ENCODE results near the gene ACOX2. TPM values are rescaled to one million over a fixed set of nuclear protein-coding genes. Genes with fewer than 3 reads are reported as not detected.

The ACOX2 gene
- total RNA-seq, 2 donors from 2014 or later, result not detected

- Mint-ChIP-seq H3K4me1 (ENCODE audit: low read depth in 2 of 2) (peaks cover 29 to 42% of the 10 kb centered on the region in 2 donors), H3K36me3 (no peaks in the 10 kb centered on the region), H3K27me3 (peaks cover 8 to 10% of the 10 kb centered on the region in 2 donors), H3K4me3 (no peak overlapping the region), H3K9me3 (no peaks in the 10 kb centered on the region), H3K27ac (no peak overlapping the region)
- ATAC-seq, result no peak
- no peak for DNase-seq (ENCODE audit: low spot score)
Observed at GRCh38 chr3:58474967-58475578, 61.9 kb downstream of the ACOX2 start.

DNA sequence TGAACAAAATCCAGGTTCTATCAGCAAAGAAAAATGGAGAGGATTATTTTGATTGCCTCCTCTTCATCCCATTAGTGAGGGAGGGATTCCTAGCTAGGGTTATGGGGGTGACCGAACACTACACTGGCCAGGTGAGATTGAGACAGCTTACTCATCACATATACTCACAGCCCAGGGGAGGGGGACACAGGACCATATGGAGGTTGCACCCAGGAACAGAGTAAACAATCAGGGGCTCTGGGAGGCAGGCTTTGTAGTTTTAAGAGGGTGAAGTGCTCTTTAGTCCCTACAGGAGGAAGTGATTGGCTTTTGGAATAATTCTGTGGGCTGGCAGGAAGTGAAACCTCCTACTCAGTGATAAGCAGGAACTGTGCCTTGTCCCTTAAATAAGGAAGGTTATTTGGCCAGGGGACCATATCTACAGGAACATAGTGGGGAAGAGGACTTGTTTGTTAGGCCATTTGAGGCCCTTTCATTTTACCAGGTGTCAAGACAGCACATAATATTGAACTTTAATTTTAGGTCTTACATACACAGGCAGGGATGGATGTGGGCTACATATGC is 62.6 kb downstream of the ACOX2 start:
- DNase-seq (ENCODE audit: low spot score), result no peak
- Mint-ChIP-seq H3K4me1 (ENCODE audit: low read depth in 2 of 2) (peaks cover 32 to 45% of the 10 kb centered on the region in 2 donors), H3K27ac (no peak overlapping the region), H3K9me3 (no peaks in the 10 kb centered on the region), H3K36me3 (no peaks in the 10 kb centered on the region), H3K27me3 (peaks cover 8 to 10% of the 10 kb centered on the region in 2 donors), H3K4me3 (no peak overlapping the region)
- no peak for ATAC-seq

GRCh38 chr3:58473275-58473674 is 63.7 kb downstream of the ACOX2 start:
- no peaks in the 10 kb centered on the region for H3K9me3 Mint-ChIP-seq
- DNase-seq (ENCODE audit: low spot score) (no peak), ATAC-seq (no peak)
- H3K4me3 Mint-ChIP-seq, result no peak overlapping the region
- H3K4me1 Mint-ChIP-seq (ENCODE audit: low read depth in 2 of 2), result peaks cover 32 to 45% of the 10 kb centered on the region in 2 donors
- H3K27me3 Mint-ChIP-seq, result peaks cover 8 to 10% of the 10 kb centered on the region in 2 donors
- no peaks in the 10 kb centered on the region for H3K36me3 Mint-ChIP-seq
- H3K27ac Mint-ChIP-seq, result no peak overlapping the region

DNA sequence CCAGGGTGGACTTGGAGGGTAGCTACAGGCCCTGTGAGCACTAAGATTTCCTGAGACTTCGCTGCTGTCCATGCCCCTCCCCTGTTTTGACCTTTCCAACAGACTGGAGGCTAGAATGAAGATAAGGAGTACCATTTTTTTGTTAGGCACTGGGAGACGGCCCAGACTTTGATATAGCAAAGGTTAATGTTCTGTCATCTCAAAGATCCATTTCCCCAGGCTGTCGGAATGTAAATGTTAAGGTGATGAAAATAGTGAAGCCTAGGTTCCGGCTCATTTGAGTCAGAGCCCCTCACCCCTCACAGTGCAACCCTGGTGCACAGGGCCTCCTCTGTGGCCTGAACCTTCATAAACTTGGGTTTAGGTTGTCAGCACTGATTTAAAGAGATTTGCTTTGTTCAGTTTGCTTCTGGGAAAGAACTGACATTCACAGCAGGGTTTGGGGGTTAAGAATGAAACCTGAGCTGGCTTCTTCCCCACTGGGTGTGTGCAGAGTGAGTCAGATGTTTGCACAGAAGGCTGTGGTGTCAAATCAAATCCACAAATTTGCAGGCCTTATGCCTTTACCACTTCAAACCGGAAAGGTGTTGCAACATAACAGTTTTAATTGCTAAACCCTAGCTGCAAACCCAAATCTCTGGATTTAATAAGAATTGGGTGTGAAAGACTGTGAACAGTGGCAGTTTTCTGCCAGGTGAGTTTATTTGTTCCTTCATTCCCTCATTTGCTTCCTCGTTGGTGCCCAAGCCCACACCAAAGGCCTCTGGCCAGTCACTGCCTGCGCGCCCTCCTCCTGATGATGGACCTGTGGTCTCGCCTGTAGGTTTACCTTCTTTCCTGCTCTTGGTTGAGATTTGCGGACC is 65.7 kb downstream of the ACOX2 start:
- Mint-ChIP-seq H3K9me3 (no peaks in the 10 kb centered on the region), H3K27ac (peak overlapping the region; percentile 10 to 70), H3K27me3 (peaks cover 5 to 8% of the 10 kb centered on the region in 2 donors), H3K36me3 (no peaks in the 10 kb centered on the region), H3K4me3 (peak overlapping the region; percentile 62), H3K4me1 (ENCODE audit: low read depth in 2 of 2) (peaks cover 32 to 45% of the 10 kb centered on the region in 2 donors)
- DNase-seq (ENCODE audit: low spot score) (peak; percentile 87), ATAC-seq (peak; percentile 99)

DNA sequence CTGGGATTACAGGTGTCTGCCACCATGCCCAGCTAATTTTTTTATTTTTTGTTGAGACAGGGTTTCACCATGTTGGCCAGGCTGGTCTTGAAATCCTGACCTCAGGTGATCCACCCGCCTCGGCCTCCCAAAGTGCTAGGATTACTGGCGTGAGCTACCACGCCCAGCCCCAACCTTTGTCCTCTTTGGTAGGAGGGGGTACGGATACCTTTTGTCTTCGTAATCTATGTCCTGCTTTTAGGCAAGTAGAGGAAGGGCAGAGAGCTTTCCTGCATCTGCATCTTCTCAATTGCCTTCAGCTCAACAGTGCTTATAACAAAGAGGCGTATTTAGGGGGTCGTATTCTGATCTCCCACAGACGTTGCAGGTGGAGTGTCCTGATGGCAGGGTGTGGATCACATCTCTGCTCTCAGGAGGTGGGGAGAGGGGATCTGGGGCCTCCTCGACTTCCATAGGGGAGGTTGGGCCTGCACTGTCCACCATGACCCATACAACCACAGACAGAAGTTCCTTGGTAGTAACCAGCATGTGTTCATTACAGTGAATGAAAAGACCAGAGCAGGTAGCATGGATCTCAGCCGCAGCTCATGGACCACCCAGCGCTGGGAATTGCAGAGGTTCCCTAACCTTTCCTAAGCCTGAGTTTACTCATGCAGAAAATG is 66.5 kb downstream of the ACOX2 start:
- H3K27ac Mint-ChIP-seq, result peak overlapping the region; percentile 10 to 70
- H3K9me3 Mint-ChIP-seq, result no peaks in the 10 kb centered on the region
- H3K4me3 Mint-ChIP-seq, result peak overlapping the region; percentile 62
- no peaks in the 10 kb centered on the region for H3K36me3 Mint-ChIP-seq
- peaks cover 5 to 8% of the 10 kb centered on the region in 2 donors for H3K27me3 Mint-ChIP-seq
- ATAC-seq (no peak), DNase-seq (ENCODE audit: low spot score) (no peak)
- peaks cover 32 to 45% of the 10 kb centered on the region in 2 donors for H3K4me1 Mint-ChIP-seq (ENCODE audit: low read depth in 2 of 2)

- H3K4me1 Mint-ChIP-seq (ENCODE audit: low read depth in 2 of 2), result peaks cover 27 to 35% of the 10 kb centered on the region in 2 donors
Observed at GRCh38 chr3:58469096-58469495, 67.9 kb downstream of the ACOX2 start.

DNA sequence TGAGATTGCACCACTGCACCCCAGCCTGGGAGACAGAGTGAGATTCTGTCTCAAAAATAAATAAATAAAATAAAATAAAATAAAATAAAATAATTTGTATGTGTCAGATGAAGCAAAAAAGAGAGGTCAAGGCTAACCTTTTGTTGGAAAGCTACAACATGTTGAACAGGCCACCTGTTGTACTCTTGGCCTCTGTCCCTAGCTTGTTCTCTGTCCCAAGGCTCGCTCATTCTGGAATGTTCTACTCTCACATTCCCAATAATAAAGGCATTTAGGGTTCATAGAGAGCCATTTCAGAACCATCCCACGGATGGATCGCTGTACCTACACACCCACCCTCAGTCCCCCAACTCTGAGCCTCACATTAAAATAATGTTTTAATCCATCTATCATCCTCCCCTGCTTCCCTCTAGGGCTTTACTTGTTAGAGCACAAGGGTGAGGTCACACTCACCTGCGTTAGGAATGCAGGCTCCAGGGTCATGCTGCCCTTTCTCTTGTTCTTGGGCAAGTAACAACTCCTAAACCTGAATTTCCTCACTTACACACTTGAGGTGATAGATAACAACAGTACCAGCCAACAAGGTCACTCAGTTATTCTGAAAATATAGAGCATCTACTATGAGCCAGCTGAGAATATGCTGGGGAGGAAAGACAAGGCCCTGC is 70.0 kb downstream of the ACOX2 start:
- Mint-ChIP-seq H3K27me3 (no peaks in the 10 kb centered on the region), H3K27ac (no peak overlapping the region), H3K4me3 (no peak overlapping the region), H3K9me3 (no peaks in the 10 kb centered on the region), H3K4me1 (ENCODE audit: low read depth in 2 of 2) (peaks cover 29 to 38% of the 10 kb centered on the region in 2 donors), H3K36me3 (no peaks in the 10 kb centered on the region)
- no peak for ATAC-seq
- DNase-seq (ENCODE audit: low spot score), result no peak

More at GRCh38 chr3:58469096-58469495, 67.9 kb downstream of the ACOX2 start:
- Mint-ChIP-seq H3K27ac (no peak overlapping the region), H3K9me3 (no peaks in the 10 kb centered on the region), H3K4me3 (no peak overlapping the region), H3K36me3 (no peaks in the 10 kb centered on the region), H3K27me3 (peaks cover 0 to 2% of the 10 kb centered on the region in 2 donors)
- no peak for ATAC-seq
- no peak for DNase-seq (ENCODE audit: low spot score)

DNA sequence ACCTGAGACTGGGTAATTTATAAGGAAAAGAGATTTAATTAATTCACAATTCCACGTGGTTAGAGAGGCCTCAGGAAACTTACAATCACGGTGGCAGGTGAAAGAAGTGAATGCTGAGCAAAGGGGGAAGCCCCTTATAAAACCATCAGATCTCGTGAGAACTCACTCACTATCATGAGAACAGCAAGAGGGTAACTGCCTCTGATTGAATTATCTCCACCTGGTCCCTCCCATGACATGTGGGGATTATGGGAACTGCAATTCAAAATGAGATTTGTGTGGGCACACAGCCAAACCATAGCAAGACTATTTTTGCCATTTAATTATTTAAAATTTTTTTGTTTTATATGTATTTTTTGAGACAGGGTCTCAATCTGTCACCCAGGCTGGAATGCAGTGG is 72.1 kb downstream of the ACOX2 start:
- Mint-ChIP-seq H3K27ac (no peak overlapping the region), H3K4me1 (ENCODE audit: low read depth in 2 of 2) (peaks cover 13 to 17% of the 10 kb centered on the region in 2 donors), H3K36me3 (no peaks in the 10 kb centered on the region), H3K4me3 (no peak overlapping the region), H3K27me3 (no peaks in the 10 kb centered on the region), H3K9me3 (no peaks in the 10 kb centered on the region)
- ATAC-seq, result no peak
- DNase-seq (ENCODE audit: low spot score), result no peak

DNA sequence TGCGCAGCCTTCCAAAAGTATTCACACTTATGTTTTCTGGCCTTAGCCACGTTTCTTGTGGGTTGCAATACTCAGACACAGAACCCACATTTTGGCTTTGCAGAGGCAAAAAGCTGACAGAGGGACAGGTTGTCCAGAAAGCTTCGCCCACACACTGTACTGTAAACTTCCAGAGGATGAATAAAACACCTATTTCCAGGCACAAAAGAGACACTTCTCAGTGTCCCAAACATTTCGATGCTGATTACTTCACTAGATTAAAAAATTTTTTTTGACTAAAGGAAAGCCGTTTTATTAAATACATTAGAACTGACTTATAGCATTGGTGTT is 73.1 kb downstream of the ACOX2 start:
- H3K27me3 Mint-ChIP-seq, result no peaks in the 10 kb centered on the region
- DNase-seq (ENCODE audit: low spot score) (no peak), ATAC-seq (no peak)
- no peaks in the 10 kb centered on the region for H3K9me3 Mint-ChIP-seq
- peaks cover 11 to 15% of the 10 kb centered on the region in 2 donors for H3K4me1 Mint-ChIP-seq (ENCODE audit: low read depth in 2 of 2)
- H3K27ac Mint-ChIP-seq, result peak overlapping the region in 1 of 2 donors; percentile 28
- peak overlapping the region; percentile 15 for H3K4me3 Mint-ChIP-seq
- no peaks in the 10 kb centered on the region for H3K36me3 Mint-ChIP-seq

GRCh38 chr3:58463181-58463941 is 73.6 kb downstream of the ACOX2 start:
- peak overlapping the region in 1 of 2 donors; percentile 28 for H3K27ac Mint-ChIP-seq
- H3K27me3 Mint-ChIP-seq, result no peaks in the 10 kb centered on the region
- H3K4me3 Mint-ChIP-seq, result peak overlapping the region; percentile 15
- ATAC-seq (peak; percentile 98 to 99), DNase-seq (ENCODE audit: low spot score) (peak; percentile 90)
- H3K36me3 Mint-ChIP-seq, result no peaks in the 10 kb centered on the region
- peaks cover 11 to 15% of the 10 kb centered on the region in 2 donors for H3K4me1 Mint-ChIP-seq (ENCODE audit: low read depth in 2 of 2)
- H3K9me3 Mint-ChIP-seq, result no peaks in the 10 kb centered on the region

- Mint-ChIP-seq H3K9me3 (no peaks in the 10 kb centered on the region), H3K4me1 (ENCODE audit: low read depth in 2 of 2) (peaks cover 11 to 15% of the 10 kb centered on the region in 2 donors), H3K27me3 (no peaks in the 10 kb centered on the region), H3K36me3 (no peaks in the 10 kb centered on the region), H3K4me3 (no peak overlapping the region), H3K27ac (no peak overlapping the region)
- DNase-seq (ENCODE audit: low spot score), result no peak
- ATAC-seq, result no peak
Observed at GRCh38 chr3:58462829-58463180, 74.2 kb downstream of the ACOX2 start.

- Mint-ChIP-seq H3K27ac (no peak overlapping the region), H3K27me3 (peaks cover 0 to 3% of the 10 kb centered on the region in 2 donors)
Observed at GRCh38 chr3:58459160-58459559, 77.8 kb downstream of the ACOX2 start.

More at GRCh38 chr3:58459160-58459559, 77.8 kb downstream of the ACOX2 start:
- Mint-ChIP-seq H3K4me3 (no peak overlapping the region), H3K36me3 (peaks cover 14% of the 10 kb centered on the region), H3K9me3 (peaks cover 8% of the 10 kb centered on the region), H3K4me1 (ENCODE audit: low read depth in 2 of 2) (peaks cover 9 to 12% of the 10 kb centered on the region in 2 donors)
- ATAC-seq, result no peak
- no peak for DNase-seq (ENCODE audit: low spot score)
